Measurements from ENCODE around the gene NUDT17.
"Not testable (repeated sequence)": the region's sequence is repeated elsewhere in the genome, so short reads cannot be mapped to it uniquely, and the experiment has no call there.

NUDT17 gene

GRCh38 chr1:145845514-145846161 lies at the start of gene NUDT17:
Gene NUDT17 (plus strand): TSS chr1:145845630. CDS start chr1:145845641, 11 bp downstream.
- no peak for DNase-seq

DNA sequence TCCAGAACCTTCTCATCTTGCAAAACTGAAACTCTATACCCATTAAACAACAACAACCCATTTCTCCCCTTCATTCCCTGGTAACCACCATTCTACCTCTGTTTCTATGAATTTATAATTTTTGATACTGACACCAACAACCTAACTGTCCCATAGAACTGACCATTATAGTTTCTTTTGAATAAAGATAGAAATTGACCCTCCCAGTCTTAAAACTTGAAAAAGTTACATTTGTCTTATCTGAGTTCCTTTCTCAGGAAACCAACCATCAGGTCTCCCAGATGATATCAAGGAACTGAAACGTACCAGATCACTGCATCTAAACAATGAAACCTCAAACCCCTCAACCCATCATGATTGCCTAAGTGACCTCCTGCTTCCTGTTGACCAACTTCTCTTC lies 48.7 kb upstream of the NUDT17 start:
- DNase-seq = no peak

DNA sequence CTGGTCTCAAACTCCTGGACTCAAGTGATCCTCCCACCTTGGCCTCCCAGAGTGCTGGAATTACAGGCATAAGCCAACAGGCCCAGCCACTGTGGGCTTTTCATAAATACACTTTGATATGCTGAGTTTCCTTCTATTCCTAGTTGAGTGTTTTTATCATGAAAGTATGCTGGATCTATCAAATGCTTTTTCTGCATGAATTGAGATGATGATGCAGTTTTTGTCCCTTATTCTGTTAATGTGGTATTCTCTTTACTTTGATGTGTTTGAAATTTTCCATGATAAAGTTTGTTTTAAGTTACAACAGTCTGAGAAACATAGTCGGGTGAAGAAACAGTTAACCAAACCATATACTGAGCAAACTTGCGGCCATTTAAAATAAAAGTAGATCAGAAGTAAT lies 45.6 kb upstream of the NUDT17 start:
- DNase-seq = no peak

DNA sequence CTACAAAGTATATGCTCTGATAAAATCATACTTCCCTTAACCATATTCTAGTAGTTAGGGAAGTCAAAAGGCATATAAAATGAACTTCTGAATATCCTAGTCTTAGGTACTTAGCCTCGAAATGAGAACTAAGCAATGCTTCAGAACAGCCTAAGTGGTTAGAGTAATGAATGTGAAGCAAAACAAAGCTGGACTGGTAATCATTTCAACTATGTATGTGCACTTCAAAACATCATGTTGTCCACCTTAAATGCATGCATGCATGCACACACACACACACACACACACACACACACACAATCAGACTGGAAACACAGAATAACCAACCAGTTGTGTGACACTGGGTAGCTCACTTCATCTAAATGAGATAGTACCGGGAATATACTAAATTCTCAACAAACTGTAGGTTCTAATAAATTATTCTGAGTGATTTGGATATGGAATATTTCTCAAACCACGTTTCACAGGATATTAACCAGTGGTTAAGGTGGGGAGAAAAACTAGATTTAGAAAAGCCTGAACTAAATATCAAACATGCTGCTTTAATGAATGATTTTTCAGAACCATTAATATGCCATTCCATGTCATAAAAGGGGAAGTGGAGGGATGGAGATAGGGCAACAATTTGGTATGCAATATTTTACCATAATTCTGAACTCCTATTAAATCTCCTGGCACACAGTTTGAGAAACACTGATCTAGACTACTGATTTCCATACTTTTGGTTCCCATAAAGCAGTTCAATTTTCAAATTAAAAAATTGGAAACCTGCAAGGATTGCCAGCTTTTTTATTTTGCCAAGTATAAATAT lies 41.0 kb upstream of the NUDT17 start:
- DNase-seq = no peak

DNA sequence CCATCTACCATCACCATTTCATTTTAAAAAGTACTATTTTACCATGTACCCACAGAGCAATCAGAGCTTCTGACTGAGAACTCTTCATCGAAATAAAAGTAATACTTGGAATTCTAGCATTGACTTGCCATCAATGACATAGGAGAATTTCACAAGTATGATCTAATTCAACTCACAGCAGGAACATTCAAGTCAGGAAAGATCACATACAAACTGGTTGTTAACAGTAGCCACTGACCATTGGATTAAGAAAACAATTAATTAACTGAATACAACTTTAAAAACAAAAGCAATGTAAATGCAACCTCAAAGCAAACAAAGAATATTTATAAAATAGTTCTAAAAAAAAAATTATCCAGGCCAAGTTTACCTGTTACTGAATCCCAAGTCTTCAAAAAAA lies 40.4 kb upstream of the NUDT17 start:
- DNase-seq = no peak

- no peak for DNase-seq
These were observed 39.0 kb upstream of the NUDT17 start for GRCh38 chr1:145806408-145806807.

DNA sequence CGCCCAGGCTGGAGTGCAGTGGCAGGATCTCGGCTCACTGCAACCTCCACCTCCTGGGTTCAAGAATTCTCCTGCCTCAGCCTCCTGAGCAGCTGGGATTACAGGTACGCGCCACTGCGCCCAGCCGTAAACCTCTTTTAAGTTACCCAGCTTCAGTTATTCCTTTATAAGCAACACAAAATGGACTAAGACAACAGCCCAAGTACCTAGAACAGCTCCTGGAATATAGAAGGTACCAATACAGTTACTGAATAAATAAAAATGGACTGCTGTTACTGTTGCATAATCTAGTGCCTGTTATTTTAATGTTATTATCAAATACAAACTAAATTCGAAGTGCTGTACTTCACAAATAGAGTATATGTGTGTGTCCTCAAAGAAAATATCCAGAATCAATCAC lies 38.6 kb upstream of the NUDT17 start:
- DNase-seq = no peak

- not testable (repeated sequence) for DNase-seq
These were observed 32.2 kb upstream of the NUDT17 start for GRCh38 chr1:145812977-145813810.

- DNase-seq = not testable (repeated sequence)
These were observed 27.3 kb upstream of the NUDT17 start for GRCh38 chr1:145818095-145818494.

DNA sequence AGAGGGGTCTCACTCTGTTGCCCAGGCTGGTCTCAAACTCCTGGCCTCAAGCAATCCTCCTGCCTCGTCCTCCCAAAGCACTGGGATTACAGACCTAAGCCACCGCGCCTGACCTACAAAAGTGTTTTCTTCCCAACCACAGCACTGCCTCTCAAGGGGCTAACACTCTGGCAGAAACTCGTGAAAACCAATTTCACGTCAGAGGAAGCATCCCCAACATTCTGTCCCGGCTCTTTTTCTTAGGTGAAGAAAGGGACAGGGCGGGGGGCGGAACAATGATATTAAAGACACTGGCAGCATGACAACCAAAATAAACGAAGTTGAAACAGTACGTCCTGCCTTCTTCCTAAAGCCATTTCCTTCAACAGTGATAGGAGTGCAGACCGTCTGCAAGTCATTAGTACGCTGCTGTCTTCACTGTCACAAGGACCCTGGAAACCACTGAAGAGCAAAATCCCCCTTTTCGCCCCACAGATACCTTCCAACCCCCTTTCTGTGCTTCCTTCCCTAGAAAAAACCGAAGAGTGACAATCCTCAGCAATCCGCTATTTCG lies 22.6 kb upstream of the NUDT17 start:
- not testable (repeated sequence) for DNase-seq

- DNase-seq = peak; percentile 66 to 71
These were observed 21.6 kb upstream of the NUDT17 start, which contains the start of the genes POLR3C and RNF115 for GRCh38 chr1:145823565-145824498. Gene POLR3C (plus strand): TSS chr1:145824200. CDS start chr1:145825777, 1,577 bp downstream. Gene RNF115 (minus strand): TSS chr1:145824095. CDS start chr1:145823873, 222 bp downstream.

- no peak for DNase-seq
These were observed 21.0 kb upstream of the NUDT17 start for GRCh38 chr1:145824499-145824842.

DNA sequence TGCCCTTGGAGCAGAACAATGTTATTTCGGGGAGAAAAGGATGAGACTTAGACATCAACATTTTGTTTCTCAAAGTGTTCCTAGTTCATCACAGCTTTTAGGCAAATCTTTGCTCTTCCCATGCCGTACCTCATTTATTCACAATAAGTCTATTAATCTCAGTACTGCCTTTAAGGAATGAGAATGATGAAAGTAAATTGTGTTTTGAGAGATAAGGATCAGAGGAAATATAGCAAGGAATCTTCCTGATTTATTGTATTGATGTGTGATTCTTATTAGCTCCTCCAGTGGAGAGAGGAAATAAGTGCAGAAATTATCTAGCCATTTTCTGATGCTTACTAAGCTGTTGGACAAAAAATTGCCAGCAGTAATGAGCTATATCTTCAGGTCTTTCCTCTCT lies 19.4 kb upstream of the NUDT17 start:
- DNase-seq = no peak

GRCh38 chr1:145827966-145828365 lies 17.5 kb upstream of the NUDT17 start:
- no peak for DNase-seq

GRCh38 chr1:145828367-145829026 lies 16.9 kb upstream of the NUDT17 start:
- no peak for DNase-seq

DNA sequence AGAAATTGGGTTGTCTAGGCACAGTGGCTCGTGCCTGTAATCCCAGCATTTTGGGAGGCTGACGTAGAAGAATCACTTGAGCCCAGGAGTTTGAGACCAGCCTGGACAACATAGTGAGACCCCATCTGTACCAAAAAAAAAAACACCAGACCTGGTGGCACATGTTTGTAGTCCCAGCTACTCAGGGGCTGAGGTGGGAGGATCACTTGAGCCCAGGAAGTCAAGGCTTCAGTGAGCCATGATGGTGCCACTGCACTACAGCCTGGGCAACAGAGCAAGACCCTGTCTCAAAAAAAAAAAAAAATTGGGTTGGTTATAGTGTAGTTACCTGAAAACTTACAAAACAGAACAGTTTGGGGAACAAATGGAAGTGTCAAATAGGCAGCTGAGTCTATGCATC lies 14.6 kb upstream of the NUDT17 start:
- DNase-seq = not testable (repeated sequence)

GRCh38 chr1:145837656-145838055 lies 7.8 kb upstream of the NUDT17 start:
- no peak for DNase-seq

GRCh38 chr1:145843031-145843430 lies 2.4 kb upstream of the NUDT17 start:
- DNase-seq = no peak

- DNase-seq = no peak
These were observed 301 bp upstream of the NUDT17 start for GRCh38 chr1:145845144-145845513.

DNA sequence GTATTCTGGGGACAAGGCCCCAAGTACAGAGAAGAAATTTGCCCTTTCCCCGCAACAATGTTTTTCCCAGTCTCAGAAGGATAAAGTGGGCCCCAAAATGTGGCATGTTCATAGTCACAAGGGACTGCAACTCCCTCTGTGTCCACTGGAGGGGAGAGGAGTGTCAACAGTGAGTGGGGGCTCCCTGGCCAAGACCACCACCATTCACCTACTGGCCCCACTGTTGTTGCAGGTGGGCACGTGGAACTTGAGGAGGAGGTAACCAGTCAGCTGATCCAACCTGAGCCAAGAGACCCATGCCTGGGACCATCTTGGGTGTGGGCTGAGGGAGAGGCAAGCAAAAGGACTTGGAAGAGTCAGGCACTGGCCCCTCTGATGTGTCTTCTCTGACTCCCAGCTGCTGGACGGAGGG lies 777 bp downstream of the NUDT17 start:
- no peak for DNase-seq

- no peak for DNase-seq
These were observed 2.4 kb downstream of the NUDT17 start for GRCh38 chr1:145847827-145848226.

All from cerebellar nuclear complex (tissue), 1 donor.